Measurements from ENCODE around the gene SLC39A11.
"Not testable (repeated sequence)": the region's sequence is repeated elsewhere in the genome, so short reads cannot be mapped to it uniquely, and the experiment has no call there.

The SLC39A11 gene

DNA sequence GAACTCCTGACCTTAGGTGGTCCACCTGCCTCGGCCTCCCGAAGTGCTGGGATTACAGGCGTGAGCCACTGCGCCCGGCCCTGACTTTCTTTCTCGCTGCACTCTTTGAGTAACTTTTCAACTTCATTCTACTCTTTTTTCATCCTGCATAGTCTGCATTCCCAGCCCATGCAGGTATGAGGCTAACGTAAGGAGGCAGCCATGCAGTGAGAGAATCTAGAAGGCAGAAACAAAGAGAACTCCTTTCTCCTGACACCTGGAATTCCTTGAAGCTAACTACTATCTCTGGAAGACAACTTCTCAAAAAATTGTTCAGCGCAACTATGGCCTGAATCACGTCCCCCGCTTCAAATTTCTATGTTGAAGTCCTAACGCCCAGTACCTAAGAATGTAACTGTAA, 152.0 kb downstream of the SLC39A11 start:
- no peak for DNase-seq

DNA sequence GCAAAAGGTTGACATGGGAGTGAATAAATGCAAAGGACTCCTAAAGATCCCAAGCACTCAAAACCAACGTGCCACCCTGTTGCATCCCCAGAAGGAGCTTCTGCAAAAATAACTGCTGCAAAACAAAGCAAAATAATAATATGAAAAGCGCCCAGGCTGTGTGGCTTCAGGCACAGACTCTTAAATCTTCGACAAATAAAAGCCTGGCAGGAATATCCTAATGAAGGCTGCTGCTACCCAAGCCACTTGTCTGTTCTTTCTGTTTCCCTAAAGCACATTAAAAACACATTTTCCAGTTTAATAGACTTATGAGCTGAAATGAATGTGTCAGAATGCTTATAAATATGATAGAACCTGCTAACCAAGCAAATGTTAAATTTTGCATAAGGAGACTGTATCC, 154.0 kb downstream of the SLC39A11 start:
- no peak for DNase-seq

DNA sequence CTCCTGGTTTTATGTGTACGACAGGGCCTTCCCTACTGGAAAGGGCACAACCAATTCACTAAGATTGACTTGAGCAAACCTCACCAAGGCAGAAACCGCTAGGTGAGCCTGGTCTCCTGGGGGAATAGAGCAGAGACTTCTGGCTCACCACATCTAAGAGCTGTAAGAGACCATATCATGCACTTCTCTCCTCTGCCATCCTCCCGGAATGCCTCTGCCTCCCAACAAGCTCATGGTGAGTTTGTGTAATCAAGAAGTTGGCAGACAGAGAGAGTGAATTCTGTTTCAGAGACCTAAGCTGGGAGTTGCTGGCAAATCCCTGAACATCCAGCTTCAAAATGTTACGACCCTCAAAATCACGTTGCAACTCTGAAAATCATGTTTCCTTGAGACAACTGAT, 154.8 kb downstream of the SLC39A11 start:
- DNase-seq, result no peak

DNA sequence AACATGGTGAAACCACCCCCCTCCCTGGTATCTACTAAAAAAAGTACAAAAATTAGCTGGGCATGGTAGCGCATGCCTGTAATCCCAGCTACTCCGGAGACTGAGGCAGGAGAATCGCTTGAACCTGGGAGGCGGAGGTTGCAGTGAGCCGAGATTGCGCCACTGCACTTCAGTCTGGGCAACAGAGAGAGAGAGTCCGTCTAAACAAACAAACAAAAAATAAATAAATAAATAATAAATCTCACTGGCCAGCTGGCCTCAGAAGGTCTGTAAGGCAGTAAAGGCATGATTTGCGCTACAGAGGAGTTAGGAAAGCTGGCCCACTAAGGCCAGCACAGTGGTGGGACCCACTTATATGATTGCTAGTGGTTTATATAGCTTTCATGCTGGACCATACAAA, 155.2 kb downstream of the SLC39A11 start:
- not testable (repeated sequence) for DNase-seq

DNA sequence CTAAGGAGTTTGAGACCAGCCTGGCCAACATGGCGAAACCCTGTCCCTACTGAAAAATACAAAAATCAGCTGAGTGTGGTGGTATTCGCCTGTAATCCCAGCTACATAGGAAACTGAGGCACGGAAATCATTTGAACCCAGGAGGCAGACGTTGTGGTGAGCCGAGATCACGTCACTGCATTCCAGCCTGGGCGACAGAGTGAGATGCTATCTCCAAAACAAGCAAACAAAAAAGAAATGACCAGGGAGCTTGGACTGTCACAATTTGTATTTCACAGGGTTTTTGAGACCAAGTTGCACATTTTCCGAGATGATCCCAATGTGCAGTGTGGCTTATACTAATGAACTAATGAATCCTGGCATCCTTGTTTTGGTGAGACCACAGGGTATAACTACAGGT, 156.5 kb downstream of the SLC39A11 start:
- DNase-seq, result no peak

DNA sequence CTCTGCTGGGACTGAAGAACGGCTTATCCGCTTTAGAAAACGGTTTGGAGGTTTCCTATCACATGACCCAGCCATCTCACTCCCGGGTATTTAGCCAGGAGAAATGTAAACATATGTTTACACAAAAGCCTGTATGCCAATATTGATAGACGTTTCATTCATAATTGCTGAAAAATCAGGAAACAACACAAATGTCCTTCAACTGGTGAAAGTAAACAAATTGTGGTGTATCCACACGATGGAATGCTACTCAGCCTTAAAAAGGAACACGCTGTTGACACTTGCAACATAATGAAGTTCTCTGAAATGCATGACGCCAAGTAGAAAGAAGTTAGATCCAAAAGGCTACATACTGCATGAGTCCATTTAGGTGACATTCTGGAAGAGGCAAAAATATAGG, 157.6 kb downstream of the SLC39A11 start:
- DNase-seq, result no peak

DNA sequence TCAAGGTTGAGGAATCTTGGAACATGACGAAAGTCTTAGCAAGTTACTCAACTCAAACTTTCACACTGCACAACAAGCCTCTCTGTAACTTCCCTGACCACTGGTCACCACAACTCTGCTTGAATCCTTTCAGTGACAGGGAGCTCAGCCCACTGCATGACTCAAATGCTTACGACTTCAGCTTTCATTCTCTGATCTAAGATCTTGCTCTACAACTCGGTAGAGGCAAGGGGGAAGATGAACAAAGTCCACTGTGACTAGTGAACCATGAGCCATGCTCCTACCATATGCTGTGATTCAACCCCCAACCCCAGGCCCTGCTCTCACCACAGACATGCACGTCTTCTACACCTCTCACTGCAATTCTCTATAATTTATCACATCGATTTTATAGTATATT, 160.9 kb downstream of the SLC39A11 start:
- DNase-seq, result no peak

DNA sequence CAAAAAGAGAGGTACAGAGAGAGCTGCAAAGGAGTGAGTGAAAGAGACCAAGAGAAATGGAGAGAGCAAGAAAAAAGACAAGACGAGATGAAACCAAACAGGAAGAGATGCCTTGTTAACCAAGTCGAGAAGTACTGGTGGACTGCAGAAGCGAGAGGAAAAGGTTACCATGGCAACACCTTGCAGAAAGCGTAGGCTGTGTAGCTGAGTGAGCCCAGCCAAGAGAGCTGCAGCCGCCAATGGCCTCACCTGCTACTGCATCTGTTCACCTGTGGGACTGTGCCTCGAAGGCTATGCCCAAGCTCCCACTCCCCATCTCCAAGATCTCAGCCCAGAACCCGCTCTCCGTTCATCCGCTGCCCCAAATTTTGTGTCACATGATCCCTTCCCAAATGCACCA, 161.3 kb downstream of the SLC39A11 start:
- DNase-seq, result no peak

DNA sequence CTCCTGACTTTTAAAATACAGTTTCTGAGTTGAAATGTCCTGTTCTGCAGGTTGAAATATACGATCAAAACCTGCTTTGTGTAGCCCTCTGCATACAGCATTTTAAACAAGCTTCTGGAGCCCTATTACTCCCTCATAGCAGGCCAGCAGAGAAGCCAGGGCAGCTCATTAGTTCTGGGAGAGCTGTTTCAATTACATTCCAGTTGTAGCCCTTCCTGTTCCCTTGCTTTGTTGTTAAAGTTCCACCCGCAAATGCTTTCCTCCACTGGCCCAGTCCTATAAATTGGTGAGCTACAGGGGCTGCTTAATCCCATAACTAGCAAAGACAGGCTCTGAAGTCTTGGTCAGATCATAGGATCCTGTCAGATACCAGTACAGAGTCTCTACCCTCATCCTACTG, 162.5 kb downstream of the SLC39A11 start:
- no peak for DNase-seq

DNA sequence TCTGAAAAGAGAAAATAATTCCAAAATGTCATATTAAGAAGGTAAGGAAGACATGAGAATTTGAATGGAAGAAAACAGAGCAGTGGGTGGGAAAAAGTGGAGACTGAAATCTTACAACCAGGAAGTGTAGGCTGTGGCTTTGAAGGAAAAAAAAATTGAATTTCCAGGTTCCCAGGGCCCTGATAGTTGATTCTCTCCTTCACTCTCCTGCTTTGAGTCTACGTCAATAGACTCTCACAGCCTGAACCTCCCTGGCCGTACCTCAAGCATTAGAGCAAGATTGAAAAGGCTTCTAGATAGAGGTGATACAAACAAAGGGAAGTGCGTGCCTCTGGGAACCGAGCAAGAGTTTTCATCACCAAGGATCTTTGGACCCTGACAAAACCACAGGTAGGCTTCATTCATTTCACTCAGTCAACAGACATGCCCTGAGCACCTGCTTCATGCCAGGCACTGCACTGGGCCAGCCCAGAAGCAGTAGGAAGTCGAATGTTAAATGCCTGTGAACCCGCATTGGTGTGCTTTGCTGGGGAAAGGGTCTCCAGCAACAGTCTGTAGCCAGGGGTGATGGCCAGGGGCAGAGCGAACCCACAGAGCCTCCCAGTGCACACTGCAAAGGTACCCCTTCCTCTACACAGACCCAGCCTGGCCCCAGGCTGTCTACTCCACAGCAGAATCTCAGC, 163.9 kb downstream of the SLC39A11 start:
- DNase-seq, result no peak

DNA sequence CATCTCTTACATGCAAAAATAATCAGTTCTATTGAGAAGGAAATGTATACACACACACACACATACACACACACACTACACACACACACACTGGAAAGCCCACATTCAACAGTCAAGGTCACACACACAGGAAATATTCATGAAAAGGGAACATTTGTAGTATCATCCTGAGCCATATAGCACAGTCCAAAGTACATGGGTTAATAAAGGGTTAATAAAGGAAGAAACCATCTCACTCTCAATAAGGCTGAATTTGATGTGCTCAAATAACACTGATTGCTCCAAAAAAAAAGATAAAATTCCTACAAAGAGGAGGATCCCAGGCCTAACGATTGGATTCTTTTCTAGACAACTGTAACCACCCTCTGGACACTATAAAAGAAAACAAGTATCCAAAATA, 164.7 kb downstream of the SLC39A11 start:
- DNase-seq, result no peak

DNA sequence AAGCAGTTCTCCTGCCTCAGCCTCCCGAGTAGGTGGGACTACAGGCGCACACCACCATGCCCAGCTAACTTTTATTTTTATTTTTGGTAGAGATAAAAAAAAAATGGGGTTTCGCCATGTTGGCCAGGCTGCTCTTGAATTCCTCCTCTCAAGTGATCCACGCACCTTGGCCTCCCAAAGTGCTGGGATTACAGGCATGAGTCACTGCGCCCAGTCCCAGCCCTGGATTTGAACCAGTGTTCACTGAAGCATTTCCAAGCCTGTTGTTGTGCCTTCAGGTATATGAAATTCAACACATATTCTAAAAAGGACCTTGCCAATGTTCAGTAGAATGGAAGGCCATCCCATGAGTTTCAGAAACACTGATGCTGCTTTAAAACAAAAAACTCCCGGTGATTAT, 165.3 kb downstream of the SLC39A11 start:
- no peak for DNase-seq

DNA sequence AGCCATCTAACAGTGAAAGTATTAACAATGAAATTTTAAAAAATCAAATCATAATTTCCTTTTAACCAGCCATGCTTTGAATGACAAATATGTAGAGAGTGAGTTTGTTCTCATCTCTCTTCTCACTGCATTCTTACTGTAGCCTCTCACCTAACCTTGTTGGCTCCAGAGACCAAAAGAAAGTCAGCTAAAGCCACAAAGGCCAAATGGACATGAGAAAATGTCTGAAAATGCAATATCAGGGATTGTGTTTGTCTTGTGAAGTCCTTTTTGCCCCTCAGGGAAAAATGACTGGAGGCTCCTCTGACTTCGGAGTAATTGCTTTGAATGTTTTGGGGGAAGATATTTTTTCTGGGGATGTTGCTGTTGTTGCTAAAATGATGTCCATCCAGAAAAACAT, 166.3 kb downstream of the SLC39A11 start:
- DNase-seq, result no peak

DNA sequence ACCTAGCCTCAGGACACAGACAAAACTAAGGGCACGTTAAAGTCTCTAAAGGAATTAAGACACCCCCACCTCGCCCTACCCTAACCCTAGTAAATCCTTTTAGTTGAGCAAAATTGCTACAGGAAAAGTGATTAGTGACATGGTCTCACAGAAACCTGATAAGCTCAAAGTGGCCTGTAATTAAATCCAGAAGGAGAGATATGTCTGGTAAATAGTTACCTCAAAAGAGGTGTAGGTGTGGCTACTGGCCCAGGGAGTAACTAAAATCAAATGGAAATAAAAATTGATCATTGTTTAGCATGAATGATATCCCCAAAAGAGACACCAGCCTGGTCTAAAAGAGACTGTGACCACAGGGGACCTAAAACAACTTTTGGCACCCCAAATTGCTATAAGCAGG, 168.3 kb downstream of the SLC39A11 start:
- DNase-seq, result no peak

DNA sequence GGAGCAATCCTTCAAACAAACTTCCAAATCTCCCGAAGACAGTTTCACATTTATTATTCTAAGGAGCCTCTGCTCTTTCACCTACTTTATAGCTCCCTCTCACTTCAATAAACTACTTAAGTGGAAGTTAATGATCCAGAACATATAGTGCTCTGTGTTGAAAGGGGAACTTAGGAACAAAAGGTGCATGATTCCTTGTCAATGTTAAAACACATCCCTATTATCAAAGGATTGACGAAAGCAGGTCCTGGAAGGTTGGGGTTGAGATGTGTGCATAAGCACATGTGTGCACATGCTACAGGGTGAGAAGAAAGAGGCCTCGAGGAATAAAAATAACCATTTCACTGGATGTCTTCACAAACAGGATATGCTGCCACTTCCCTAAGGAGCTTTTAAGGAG, 170.3 kb downstream of the SLC39A11 start:
- no peak for DNase-seq

DNA sequence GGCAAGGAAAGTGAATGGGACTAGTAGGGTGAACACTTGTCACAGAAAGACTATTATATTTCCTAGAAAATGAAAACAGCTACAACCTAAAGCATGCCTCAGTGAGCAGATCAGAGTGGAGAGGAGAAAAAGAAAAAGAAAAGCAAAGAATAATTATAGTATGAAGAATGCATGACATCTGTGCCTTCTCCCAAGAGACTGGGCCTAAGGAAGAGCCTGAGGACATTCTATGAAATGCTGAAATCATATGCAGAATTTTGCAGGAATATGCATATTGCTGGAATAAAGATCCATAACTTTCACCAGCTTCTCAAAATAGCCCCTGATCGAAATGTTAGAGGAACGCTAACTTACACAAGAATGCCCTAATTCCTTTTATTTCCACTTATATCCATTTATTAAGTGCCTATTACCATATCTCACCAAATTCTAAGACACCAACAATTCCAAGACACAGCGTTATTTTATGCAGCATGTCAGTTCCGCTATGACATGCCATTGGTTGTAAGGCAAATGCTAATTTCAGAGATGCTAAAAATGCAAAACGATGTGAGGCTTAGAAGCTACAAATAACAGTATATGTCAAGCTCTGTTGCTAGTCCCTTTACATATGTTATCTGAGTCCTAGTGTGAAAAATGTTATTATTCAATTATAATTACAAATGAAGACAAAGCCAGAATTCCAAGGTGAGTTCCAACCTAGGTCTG, 171.0 kb downstream of the SLC39A11 start:
- no peak for DNase-seq

DNA sequence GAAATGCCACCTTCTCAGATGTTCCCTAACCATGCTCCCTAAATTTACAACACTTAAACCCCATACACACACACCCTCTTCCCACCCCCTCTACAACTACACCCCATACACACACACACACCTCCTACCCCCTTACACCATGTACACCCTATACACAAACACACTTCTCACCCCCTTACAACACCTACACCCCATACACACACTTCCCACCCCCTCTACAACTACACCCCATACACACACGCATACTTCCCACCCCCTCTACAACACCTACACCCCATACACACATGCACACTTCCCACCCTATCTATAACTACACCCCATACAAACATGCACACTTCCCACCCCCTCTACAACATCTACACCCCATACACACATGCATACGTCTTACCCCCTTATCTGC, 172.0 kb downstream of the SLC39A11 start:
- DNase-seq, result no peak

DNA sequence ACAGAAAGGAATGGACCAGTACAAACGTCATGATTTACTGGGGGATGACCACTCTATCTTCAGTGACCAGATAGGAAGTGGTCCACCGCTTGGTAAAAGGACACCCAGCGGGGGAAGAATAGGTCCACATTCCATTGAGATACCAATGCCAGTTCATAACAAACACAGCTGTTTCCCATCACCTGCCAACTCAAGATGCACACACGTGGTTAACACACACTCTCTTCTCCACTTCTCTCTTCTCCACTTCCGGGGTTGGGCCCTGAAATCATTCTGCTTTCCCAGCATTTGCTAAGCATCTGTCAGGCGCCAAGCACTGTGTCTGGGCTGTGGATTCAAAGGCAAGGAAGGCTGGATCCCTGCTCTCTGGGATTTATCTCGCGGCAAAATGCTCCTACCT, 175.5 kb downstream of the SLC39A11 start:
- DNase-seq, result no peak

DNA sequence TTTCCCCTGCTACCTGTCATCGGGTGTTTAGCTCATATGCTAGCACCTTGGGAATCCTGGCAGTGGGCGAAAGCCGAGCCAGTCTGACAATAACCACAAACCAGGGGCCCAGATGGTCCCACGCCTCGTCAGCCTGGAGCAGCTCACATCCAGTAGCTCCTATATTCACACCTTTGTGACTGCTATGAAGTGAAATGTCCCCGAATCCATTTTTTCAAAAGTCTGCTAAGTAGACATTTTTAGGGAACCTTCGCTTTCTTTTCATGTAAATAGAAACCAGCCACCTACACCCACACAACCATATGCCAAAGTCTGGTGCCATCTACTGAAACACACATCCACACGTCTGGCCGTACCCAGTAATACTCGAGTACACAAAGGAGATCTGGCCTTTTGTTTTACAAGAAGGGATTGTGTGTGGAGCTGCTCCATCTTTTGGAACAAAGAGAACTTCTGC, 176.8 kb downstream of the SLC39A11 start:
- no peak for DNase-seq

DNA sequence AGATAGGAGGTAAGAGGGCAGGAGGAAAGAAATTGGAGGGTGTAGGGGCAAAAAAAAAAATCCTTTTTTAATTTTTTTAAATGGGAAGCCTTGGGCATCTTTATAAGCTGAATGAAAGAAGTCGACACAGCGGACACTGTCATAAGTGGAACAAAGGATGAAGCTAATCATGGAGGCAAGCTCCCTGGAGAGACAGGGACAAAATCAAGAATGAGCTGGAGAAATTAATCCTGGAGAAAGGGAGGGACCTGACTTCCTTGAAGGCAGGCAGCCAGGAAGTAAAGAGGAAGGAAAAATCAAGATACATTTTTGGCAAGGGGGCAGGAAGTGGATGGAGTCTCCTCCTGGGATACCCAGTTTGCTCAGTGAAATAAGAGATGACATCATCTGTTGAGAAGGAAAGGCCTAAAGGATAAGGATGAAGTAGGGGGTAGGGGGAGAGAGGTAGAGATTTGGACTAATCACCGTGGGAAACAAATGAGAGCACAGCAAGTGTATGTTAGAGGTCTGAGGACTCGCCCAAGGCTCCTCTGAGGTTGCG, 179.3 kb downstream of the SLC39A11 start:
- DNase-seq, result no peak

DNA sequence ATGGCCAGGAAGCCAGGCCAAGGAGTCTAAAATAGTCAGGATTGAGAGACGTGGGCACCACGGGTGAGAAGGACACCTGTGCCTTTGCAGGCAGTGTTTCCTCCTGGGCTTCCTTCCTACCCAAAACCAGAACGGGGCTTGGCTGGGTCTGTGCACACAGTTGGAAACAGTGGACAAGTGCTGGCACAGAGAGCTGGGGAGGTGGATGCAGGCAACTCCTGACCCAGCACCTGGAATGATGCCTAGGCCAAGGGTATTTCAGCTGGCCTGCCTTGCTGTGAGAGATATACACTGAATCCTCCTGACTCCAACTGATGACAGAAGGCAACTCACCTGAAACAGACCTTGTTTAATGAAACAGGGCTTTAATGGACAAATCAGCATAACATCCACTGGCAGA, 186.2 kb downstream of the SLC39A11 start:
- DNase-seq, result no peak

DNA sequence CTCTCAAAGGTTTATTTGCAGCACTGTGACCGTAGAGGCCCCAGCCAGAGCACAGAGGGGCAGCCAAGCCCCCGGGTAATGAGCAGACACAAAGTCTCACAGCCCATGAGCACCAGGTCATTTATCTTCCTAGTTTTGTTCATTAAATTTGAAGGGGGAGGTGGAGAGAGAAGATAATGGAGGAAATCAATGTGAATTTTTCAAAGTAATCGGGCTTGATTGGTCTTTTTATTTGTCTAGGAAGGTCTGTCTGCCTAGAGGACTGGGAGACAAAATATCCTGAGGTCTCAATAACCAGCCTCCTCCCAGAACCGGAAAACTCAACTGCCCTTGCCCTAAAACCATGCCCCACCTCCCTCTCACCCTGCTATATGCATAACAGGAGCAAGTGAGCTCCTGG, 189.0 kb downstream of the SLC39A11 start:
- no peak for DNase-seq

DNA sequence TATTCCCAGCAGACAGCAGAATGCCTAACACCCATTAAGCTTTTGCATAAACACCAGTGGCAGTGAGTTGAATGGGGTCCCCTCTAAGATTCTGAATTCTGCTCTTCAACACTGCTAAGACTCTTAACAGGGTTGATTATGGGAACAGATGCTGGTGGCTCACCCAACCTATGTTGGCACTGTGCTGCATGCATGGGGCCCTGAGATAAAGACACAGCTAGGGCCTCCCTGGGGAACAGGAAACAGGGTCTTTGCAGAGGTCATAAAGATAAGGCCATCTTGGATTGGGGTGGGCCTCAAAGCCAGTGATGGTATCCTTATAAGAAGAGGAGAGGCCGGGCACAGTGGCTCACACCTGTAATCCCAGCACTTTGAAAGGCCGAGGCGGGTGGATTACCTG, 190.8 kb downstream of the SLC39A11 start:
- no peak for DNase-seq

DNA sequence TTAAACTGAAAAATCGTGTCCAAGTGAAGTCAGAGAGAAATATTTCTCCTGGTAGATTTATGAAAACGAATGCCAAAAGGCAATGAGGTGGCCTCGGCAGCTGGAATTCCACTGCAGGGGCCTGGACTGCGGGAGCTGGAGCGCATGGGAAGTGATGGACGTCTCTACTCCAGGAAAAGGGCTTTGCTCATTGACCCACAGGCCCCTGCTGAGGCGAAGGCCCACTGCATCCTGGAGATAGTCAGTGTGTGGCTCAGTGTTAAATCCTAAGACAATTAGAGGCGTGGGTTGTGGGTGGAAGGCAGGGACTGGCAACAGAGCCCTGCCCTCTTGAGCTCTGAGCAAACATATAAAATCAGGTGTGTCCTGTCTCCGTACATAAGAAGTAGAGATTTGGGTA, 191.4 kb downstream of the SLC39A11 start:
- DNase-seq, result no peak

DNA sequence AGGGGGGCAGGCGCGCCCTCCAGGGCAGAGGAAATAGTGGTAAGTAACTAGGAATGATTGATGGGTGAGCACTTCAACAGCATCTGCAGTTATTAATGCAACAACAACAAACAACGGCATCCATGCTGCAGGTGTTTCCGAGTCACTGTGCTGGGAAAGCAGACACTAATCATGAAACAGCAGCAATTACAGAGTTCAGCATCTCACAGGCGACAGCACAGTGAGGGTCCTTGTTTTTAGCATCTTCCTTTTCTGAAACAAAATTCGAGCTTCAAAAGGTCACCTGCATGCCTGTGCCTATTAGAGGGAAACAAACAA, 191.9 kb downstream of the SLC39A11 start:
- no peak for DNase-seq

Data from NCI-H1694 (cell line).